CD4-positive, alpha-beta T cell treated with Interleukin-6 at 100 ng/mL for 8 hours (primary cell): ENCODE results near the gene COL24A1.
"Not testable (repeated sequence)": the region's sequence is repeated elsewhere in the genome, so short reads cannot be mapped to it uniquely, and the experiment has no call there.

ENCODE experiments used
- DNase-seq: peaks from one replicate; pipeline ENCODE4 v3.0.0-alpha.2; 2020; ENCODE audit warnings: mixed read lengths, low spot score

Gene COL24A1

DNA sequence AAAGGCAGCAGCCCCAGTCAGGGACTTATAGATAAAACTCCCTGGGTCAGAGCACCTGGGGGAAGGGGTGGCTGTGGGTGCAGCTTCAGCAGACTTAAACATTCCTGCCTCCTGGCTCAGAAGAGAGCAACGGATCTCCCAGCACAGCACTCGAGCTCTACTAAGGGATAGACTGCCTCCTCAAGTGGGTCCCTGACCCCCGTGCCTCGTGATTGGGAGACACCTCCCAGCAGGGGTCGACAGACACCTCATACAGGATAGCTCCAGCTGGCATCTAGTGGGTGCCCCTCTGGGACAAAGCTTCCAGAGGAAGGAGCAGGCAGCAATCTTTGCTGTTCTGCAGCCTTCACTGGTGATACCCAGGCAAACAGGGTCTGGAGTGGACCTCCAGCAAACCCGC, 84.1 kb downstream of the COL24A1 start:
- not testable (repeated sequence) for DNase-seq

GRCh38 chr1:86071870-86072269, 84.7 kb downstream of the COL24A1 start:
- not testable (repeated sequence) for DNase-seq

DNA sequence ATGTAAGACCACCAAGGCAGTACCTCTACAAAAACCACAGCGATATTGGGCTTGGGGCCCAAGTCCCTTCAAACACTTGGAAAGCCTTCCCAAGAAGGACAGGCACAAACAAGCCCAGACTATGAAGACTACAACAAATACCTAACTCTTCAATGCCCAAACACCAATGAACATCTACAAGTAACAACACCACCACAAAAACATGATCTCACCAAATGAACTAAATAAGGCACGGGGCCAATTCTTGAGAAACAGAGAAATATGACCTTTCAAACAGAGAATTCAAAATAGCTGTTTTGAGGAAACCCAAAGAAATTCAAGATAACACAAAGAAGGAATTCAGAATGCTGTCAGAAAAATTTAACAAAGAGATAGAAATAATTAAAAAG, 86.8 kb downstream of the COL24A1 start:
- DNase-seq = no peak

GRCh38 chr1:86068841-86069756, 87.5 kb downstream of the COL24A1 start:
- DNase-seq = no peak

DNA sequence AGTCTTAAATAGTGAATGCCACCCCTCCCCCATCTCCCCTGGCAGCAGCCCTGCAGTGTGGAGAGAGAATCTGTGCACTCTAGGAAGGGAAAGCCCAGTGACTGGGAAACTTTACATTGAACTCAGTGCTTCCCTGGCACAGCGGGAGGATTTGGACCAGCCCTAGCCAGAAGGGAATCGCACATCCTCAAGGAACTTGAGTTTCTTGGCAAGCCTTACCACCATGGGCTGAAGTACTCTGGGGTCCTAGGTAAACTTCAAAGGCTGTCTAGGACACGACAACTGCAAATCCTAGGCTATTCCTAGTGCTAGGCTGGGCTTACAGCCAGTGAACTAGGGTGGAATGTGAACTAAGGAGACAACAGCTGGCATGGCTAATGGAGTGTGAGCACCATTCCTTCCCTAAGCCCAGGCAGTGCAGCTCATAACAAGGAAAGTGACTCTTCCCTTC, 88.3 kb downstream of the COL24A1 start:
- DNase-seq = no peak

DNA sequence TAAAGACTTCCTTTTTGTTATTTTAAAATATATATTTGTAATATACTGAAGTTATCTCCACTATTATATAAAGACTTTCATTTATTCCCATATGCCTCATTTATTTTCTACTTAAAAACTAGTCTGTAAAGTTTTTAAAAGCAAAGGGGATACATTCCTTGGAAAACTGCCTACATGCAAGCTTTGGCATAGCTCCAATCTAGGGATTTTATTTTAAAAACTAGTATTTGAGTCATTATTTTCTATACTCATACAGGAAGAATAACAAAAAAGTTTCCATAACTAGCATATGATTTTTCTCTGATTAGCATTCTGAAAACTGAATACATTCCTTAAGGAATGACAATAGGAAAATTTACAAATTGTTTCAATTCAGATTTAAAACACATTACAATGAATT, 88.9 kb downstream of the COL24A1 start:
- no peak for DNase-seq

DNA sequence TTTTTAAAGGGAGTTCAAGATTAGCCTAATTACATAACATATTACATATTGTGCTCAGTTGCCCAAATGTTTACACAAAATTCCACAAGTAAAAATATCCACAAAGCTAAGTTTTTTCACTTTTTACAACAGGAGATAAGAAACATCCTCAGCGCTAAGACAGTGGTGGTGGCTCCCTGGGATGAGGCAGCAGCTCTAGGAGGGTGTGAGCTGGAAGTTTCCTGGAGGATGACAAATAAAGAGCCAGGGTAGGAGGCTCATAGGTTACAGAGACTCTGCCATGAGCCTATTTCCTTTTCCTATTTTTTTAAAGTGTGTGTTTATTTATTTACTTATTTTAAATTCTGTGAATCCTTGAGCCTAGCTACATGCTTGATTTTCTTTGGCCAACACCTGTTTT, 91.7 kb downstream of the COL24A1 start:
- DNase-seq = no peak

- DNase-seq = no peak
Measured at GRCh38 chr1:86063721-86064120, 92.9 kb downstream of the COL24A1 start.

GRCh38 chr1:86062453-86062852, 94.1 kb downstream of the COL24A1 start:
- DNase-seq = no peak

- DNase-seq = no peak
Measured at GRCh38 chr1:86061551-86061990, 95.0 kb downstream of the COL24A1 start.

GRCh38 chr1:86054396-86054795, 102.2 kb downstream of the COL24A1 start:
- no peak for DNase-seq

DNA sequence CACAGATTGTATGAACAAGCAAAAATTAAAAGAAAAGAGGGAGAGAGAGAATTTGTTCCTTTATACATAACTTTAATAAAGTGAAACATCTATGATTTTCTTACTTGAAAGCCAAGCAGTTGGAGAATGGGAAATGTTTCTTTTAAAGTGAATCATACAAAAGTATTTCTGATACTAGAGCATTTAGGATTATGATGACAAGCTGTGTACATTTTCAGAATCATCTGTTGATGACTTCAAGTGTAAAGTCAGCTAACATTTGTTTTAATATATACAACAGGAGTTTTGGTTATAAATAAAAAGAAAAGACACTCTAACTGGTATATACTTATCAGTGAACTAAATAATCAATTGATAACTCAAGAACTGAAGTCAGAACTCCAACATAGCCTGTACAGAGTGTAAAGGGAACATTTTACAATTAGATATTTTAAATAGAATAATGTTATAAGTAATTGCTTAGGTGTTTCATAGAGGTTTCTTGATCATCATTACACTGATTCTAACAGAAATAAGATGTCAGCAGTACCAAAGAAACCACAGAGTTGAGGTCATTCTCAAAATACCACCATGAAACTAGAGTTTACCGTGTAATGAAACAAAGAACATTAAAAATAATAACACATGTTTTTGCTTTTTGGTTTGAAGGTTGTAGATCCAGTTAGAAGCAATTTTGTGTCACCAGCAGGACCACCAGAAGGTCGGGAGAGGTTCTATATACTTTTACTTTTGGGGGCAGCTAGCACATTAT, 103.4 kb downstream of the COL24A1 start:
- DNase-seq = no peak

GRCh38 chr1:86035101-86035500, 121.5 kb downstream of the COL24A1 start:
- no peak for DNase-seq

DNA sequence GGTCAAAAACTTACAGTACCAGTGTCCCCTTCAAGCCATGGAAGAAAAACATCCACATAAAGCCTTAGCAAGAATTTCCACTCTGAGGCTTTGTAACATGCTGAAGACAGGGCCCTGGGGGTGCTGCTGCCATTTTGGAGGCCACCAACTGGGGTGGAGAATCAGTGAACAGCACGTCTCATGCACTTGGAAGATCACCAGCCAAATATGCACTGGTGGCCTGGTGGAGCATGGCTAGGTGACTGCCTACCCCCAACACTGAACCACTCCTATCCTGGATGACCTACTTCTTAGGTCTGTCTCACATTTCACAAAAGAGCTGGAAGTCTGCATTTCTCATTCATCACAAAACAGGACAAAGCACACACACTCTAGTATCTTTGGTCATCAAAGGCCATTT, 126.4 kb downstream of the COL24A1 start:
- DNase-seq = no peak

GRCh38 chr1:86018283-86018923, 138.2 kb downstream of the COL24A1 start:
- no peak for DNase-seq

- DNase-seq = no peak
Measured at GRCh38 chr1:86016076-86016759, 140.4 kb downstream of the COL24A1 start.

- DNase-seq = no peak
Measured at GRCh38 chr1:86015375-86015774, 141.2 kb downstream of the COL24A1 start.

GRCh38 chr1:86000601-86001000, 156.0 kb downstream of the COL24A1 start:
- DNase-seq = no peak

DNA sequence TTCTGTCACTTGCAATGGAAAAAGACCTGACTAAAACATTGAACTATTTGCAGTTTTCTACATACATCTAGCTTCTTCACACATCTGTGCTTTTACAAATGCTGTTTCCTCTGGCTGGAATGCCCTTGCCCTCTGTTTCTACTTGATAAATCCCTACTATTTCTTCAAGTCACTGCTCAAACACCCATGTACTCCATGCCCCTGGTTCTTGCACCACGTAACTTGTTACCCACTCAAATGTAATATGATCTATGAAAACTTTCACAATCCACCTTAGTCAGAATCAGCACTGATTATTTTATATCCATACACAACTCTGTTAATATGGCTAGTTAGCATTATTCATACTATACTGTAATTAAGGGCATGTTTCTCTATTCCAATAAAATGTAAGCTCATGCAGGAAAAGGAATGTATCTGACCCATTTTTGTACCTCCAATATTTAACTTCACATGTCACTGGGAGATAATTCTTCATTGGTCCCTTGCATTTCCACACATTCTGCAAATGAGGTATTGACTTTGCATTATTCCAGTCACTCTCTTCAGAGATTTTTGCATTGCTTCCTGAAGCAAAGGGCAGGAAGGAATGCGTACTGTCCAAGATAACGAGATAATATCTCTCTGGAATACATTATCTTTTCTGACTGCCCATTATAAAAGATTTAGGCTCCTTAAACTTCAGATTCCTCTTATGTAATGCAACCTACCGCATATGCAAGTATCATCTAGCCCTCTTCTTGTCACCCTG, 158.3 kb downstream of the COL24A1 start:
- no peak for DNase-seq

DNA sequence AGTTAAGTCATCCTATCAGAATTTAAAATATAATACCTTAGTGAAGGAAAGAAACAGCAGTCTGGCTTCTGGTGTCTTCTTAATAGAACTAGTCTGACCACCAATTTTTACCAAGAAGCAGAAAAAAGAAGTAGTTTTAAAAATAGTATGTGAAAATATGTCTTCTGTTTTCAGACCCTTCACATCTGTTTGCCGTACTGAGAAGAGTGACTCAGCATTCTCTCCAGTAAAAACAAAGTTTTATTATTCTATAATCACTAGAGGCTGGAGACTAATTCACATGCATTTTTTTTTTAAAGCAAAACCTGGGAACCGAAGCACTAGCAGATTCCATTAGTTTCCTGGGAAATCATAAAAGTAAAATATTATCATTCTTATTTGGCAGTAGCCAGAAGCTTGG, 163.8 kb downstream of the COL24A1 start:
- DNase-seq = no peak

- no peak for DNase-seq
Measured at GRCh38 chr1:85991261-85991660, 165.3 kb downstream of the COL24A1 start.
